ENCODE measurements around the gene SLIT1.

DNA sequence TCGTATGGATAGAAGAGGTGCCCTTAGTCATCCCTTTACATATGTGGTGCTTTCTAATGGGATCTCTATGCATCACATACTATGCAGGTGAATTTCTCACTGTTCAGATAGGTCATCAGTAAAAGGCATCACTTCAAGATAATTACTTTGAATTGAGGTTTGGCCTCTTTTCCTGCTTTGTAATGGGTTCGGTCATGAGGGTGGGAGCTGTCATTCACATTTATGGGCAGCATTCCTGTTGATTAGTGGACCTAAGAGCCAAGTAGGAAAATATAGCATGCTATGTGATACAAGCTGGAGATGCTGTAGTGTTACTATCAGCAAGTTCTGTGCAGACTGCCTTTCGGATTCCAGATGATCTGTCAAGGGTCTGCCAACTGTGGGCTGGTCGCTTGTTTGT is 197.3 kb downstream of the SLIT1 start:
- TF ChIP-seq POLR2A (IDR thresholded peaks at IDR 0.05), result no peak
- TF ChIP-seq, protein P1, sequence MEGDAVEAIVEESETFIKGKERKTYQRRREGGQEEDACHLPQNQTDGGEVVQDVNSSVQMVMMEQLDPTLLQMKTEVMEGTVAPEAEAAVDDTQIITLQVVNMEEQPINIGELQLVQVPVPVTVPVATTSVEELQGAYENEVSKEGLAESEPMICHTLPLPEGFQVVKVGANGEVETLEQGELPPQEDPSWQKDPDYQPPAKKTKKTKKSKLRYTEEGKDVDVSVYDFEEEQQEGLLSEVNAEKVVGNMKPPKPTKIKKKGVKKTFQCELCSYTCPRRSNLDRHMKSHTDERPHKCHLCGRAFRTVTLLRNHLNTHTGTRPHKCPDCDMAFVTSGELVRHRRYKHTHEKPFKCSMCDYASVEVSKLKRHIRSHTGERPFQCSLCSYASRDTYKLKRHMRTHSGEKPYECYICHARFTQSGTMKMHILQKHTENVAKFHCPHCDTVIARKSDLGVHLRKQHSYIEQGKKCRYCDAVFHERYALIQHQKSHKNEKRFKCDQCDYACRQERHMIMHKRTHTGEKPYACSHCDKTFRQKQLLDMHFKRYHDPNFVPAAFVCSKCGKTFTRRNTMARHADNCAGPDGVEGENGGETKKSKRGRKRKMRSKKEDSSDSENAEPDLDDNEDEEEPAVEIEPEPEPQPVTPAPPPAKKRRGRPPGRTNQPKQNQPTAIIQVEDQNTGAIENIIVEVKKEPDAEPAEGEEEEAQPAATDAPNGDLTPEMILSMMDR (IDR thresholded peaks at IDR 0.05), result no peak

All from body of pancreas (tissue), 4 donors.